ENCODE measurements around the gene IFI16.

IFI16 gene

DNA sequence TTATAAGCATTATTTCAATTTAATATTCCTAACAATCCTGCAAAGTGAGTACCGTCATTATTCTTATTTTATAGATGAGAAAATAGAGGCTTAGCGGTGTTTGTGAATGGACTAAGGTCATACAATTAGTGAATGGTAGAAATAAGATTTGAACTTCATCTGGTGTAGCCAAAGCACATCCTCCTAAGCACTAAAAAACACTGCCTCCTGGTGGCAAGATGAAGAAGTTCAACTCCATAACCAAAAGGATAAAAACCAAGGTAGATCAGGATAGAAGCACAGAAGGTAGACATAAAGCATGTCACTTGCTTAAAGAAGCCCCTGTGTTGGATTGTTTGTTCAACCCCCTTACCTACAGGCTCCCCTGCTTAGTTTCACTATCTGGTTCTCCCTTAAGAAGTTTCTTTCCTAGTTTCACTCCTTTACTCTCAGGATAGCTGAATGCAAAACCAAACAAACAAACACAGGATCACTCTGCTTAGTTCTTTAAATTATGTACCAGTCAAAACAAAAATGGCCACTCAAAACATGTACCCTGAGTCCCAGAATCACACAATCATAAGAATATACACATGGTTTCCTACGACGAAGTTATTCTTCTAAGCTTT is 79.6 kb downstream of the IFI16 start:
- Histone ChIP-seq H3K4me1 (ENCODE audit: low read length) (peaks cover 12% of the 10 kb centered on the region; the same call in 1 of the 2 replicates), H3K27ac (ENCODE audit: low read length) (no peak overlapping the region), H3K4me3 (ENCODE audit: low read length) (no peak overlapping the region), H3K79me2 (ENCODE audit: low read length) (no peaks in the 10 kb centered on the region), H3K36me3 (replicated peaks; ENCODE audit: insufficient read depth, low read length) (no peaks in the 10 kb centered on the region), H3F3A (ENCODE audit: insufficient read depth, low read length) (0 out of 2 replicates have a peak, but pooled peaks cover 3% of the 10 kb centered on the region), H3K9me2 (replicated peaks; ENCODE audit: insufficient read depth, low read length) (no peaks in the 10 kb centered on the region), H3K9ac (ENCODE audit: low read length) (no peak overlapping the region), H3K4me2 (ENCODE audit: low read depth, low read length) (no peak overlapping the region), H3K27me3 (replicated peaks; ENCODE audit: insufficient read depth, low read length) (no peaks in the 10 kb centered on the region), H2AFZ (ENCODE audit: low read length) (no peak overlapping the region), H3K9me3 (replicated peaks; ENCODE audit: insufficient read depth, low read length) (no peaks in the 10 kb centered on the region), H4K20me1 (ENCODE audit: insufficient read depth, low read length) (no peaks in the 10 kb centered on the region)
- peak; percentile 94 for TF ChIP-seq CTCF (IDR thresholded peaks at IDR 0.05; ENCODE audit: low read length)
- no peak for TF ChIP-seq EZH2 (optimal IDR thresholded peaks at IDR 0.05; ENCODE audit: low read depth, low read length)
- DNase-seq = peak; percentile 58

DNA sequence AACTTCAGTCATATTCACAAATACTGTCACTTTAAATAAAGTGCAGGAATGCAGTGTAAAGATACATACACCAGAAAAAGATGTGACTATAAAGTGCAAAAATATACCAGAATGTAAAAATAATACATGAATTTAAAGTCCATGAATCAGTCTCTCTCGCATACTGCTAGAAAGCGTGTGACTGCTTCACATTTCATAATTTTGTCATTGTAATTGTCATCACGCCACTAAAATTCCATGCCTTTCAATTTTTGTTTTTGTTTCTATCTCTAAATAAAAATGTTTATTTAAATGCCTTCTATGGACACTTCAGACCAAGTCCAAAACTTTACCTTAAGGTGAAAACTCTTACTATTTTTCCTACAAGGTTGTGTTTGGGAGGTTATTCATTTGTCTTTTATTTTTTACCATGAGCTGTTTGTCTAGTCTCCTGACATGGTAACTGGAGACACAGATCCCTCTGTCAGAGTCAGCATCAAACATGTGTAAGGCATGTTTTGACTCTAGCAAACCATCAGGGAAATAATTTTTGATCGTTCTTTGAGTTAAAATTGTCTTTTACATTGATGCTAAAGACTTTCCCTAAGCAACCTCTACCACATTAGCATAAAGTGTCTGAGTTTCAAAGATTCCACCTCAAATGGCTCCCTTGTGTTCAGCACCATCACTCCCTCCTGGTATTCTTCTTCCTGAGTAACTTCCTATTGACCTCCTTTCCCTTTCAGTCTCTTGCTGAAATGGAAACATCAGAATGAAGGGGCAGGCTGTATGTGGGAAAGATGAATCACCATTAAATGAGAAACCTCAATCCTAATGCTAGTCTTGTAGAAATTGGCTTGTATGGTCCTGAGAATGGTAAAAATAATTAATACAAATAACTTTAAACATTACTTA is 80.8 kb downstream of the IFI16 start:
- DNase-seq = no peak
- Histone ChIP-seq H3K36me3 (replicated peaks; ENCODE audit: insufficient read depth, low read length) (no peaks in the 10 kb centered on the region), H3K27ac (ENCODE audit: low read length) (no peak overlapping the region), H4K20me1 (ENCODE audit: insufficient read depth, low read length) (no peaks in the 10 kb centered on the region), H3K9ac (ENCODE audit: low read length) (no peak overlapping the region), H3K4me2 (ENCODE audit: low read depth, low read length) (no peak overlapping the region), H3K4me3 (ENCODE audit: low read length) (no peak overlapping the region), H3K27me3 (replicated peaks; ENCODE audit: insufficient read depth, low read length) (no peaks in the 10 kb centered on the region), H3F3A (ENCODE audit: insufficient read depth, low read length) (0 out of 2 replicates have a peak, but pooled peaks cover 3% of the 10 kb centered on the region), H3K9me2 (replicated peaks; ENCODE audit: insufficient read depth, low read length) (no peaks in the 10 kb centered on the region), H3K9me3 (replicated peaks; ENCODE audit: insufficient read depth, low read length) (no peaks in the 10 kb centered on the region), H2AFZ (ENCODE audit: low read length) (no peak overlapping the region), H3K79me2 (ENCODE audit: low read length) (no peaks in the 10 kb centered on the region), H3K4me1 (ENCODE audit: low read length) (peaks cover 12% of the 10 kb centered on the region; the same call in 1 of the 2 replicates)
- TF ChIP-seq EZH2phosphoT487 (IDR thresholded peaks at IDR 0.05; ENCODE audit: low read length) = no peak
- TF ChIP-seq CTCF (IDR thresholded peaks at IDR 0.05; ENCODE audit: low read length) = no peak
- no peak for TF ChIP-seq EZH2 (optimal IDR thresholded peaks at IDR 0.05; ENCODE audit: low read depth, low read length)

DNA sequence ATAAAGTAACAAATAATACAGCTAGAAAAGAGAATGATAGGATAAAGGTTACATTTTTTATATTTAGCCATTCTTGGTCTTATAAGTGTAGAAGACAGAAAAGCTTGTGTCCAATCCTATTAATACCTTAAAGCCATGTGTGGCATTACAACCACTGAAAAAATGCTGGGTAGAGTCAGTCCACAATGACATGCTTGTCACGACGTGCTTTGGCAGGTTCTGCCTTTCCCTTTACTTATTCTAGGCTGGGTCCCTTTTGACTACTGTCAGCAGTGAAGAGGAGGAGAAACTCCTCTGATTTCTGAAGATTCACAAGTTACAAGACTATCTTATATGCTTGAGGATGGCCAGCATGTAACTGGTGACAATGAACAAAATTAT is 81.5 kb downstream of the IFI16 start:
- Histone ChIP-seq H3K36me3 (replicated peaks; ENCODE audit: insufficient read depth, low read length) (no peaks in the 10 kb centered on the region), H3K4me3 (ENCODE audit: low read length) (no peak overlapping the region), H2AFZ (ENCODE audit: low read length) (no peak overlapping the region), H3K79me2 (ENCODE audit: low read length) (no peaks in the 10 kb centered on the region), H3F3A (ENCODE audit: insufficient read depth, low read length) (0 out of 2 replicates have a peak, but pooled peaks cover 3% of the 10 kb centered on the region), H3K9me3 (replicated peaks; ENCODE audit: insufficient read depth, low read length) (no peaks in the 10 kb centered on the region), H3K27me3 (replicated peaks; ENCODE audit: insufficient read depth, low read length) (no peaks in the 10 kb centered on the region), H3K4me2 (ENCODE audit: low read depth, low read length) (no peak overlapping the region), H3K9ac (ENCODE audit: low read length) (no peak overlapping the region), H3K9me2 (replicated peaks; ENCODE audit: insufficient read depth, low read length) (no peaks in the 10 kb centered on the region), H3K4me1 (ENCODE audit: low read length) (peaks cover 12% of the 10 kb centered on the region; the same call in 1 of the 2 replicates), H3K27ac (ENCODE audit: low read length) (no peak overlapping the region), H4K20me1 (ENCODE audit: insufficient read depth, low read length) (no peaks in the 10 kb centered on the region)
- TF ChIP-seq EZH2 (optimal IDR thresholded peaks at IDR 0.05; ENCODE audit: low read depth, low read length) (no peak), CTCF (IDR thresholded peaks at IDR 0.05; ENCODE audit: low read length) (no peak), EZH2phosphoT487 (IDR thresholded peaks at IDR 0.05; ENCODE audit: low read length) (no peak)
- DNase-seq = no peak
